ENCODE measurements around the gene KIF3A.

- TF ChIP-seq EZH2 (IDR thresholded peaks at IDR 0.05) (no peak), POLR2AphosphoS5 (IDR thresholded peaks at IDR 0.05; ENCODE audit: borderline replicate concordance, low read depth, low read length) (no peak)
Measured at GRCh38 chr5:132651838-132652469, 85.4 kb downstream of the KIF3A start.
